Testis (tissue), 2 donors: ENCODE data around the gene MEIG1.

Experiments used
- POLR2A ChIP-seq: fragments of 450-650 bp; IDR thresholded peaks from one replicate; pipeline ENCODE4 v1.6.1; 2017; ENCODE audit warnings: antibody characterized with exemption, mild to moderate bottlenecking, moderate library complexity
- TF ChIP-seq, protein P1 (sequence below), 3 experiments: fragments of 450-650 bp in 2 of 3; fragments of 200-600 bp in 1 of 3; sonication (generic) in 1 of 3; IDR thresholded peaks; one replicate each; pipeline ENCODE4 v1.5.1; 2016 to 2019; ENCODE audit warnings: antibody characterized with exemption in 3 of 3, mild to moderate bottlenecking in 2 of 3, moderate library complexity in 1 of 3

DNA sequence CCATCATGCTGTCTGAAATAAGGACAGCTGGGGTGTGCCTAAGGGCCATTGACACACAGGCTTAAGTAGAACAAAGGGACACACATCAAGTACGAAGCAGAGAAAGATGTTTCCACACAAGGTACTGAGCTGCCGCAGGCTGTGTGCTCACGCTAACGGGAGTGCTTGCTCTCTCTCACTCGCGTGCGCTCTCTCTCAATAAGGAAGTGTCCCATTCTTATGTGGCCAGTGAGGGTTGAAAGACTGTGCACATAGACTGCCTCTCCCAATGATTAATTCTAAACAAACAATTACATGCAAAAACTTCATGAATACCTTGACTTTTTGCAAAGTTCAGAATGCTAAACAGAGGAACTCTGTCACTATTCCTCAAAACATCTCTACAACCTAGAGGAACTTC lies 35.2 kb upstream of the MEIG1 start:
- TF ChIP-seq, protein P1, sequence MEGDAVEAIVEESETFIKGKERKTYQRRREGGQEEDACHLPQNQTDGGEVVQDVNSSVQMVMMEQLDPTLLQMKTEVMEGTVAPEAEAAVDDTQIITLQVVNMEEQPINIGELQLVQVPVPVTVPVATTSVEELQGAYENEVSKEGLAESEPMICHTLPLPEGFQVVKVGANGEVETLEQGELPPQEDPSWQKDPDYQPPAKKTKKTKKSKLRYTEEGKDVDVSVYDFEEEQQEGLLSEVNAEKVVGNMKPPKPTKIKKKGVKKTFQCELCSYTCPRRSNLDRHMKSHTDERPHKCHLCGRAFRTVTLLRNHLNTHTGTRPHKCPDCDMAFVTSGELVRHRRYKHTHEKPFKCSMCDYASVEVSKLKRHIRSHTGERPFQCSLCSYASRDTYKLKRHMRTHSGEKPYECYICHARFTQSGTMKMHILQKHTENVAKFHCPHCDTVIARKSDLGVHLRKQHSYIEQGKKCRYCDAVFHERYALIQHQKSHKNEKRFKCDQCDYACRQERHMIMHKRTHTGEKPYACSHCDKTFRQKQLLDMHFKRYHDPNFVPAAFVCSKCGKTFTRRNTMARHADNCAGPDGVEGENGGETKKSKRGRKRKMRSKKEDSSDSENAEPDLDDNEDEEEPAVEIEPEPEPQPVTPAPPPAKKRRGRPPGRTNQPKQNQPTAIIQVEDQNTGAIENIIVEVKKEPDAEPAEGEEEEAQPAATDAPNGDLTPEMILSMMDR (IDR thresholded peaks at IDR 0.05) = no peak
- no peak for TF ChIP-seq POLR2A
